SU-DHL-6 (cell line): ENCODE results near the gene ADA.

Experiments
- H2AFZ ChIP-seq: fragments of 200-600 bp; sonication (generic); 2 replicates; pipeline ENCODE4 v1.6.1; 2014; ENCODE audit warnings: low read depth, mild to moderate bottlenecking, moderate library complexity, mixed read lengths, antibody characterized with exemption, low read length; ENCODE audit not compliant: severe bottlenecking
- H3F3A ChIP-seq: fragments of 200-600 bp; shearing (Covaris generic); 2 replicates; pipeline ENCODE4 v1.6.0; 2016; ENCODE audit warnings: antibody characterized with exemption, mild to moderate bottlenecking; ENCODE audit not compliant: insufficient read depth
- H3K27ac ChIP-seq: fragments of 200-600 bp; sonication (generic); 2 replicates; pipeline ENCODE4 v1.5.1; 2016; ENCODE audit warnings: low read depth, mild to moderate bottlenecking, low read length, moderate library complexity, mixed read lengths
- H3K27me3 ChIP-seq: fragments of 200-600 bp; sonication (generic), shearing (Covaris generic); 2 replicates; pipeline ENCODE4 v1.6.0; 2014; ENCODE audit warnings: mild to moderate bottlenecking, low read length
- H3K36me3 ChIP-seq: fragments of 200-600 bp; sonication (generic); 2 replicates; pipeline ENCODE4 v1.6.1; 2014; ENCODE audit warnings: mild to moderate bottlenecking, low read length, mixed read lengths
- H3K4me2 ChIP-seq: fragments of 300-600, 200-600 bp; shearing (Covaris generic), sonication (generic); 2 replicates; pipeline ENCODE4 v1.6.0; 2014; ENCODE audit warnings: low read length, low read depth, mild to moderate bottlenecking; ENCODE audit not compliant: poor library complexity, severe bottlenecking
- H3K4me3 ChIP-seq: fragments of 200-600 bp; sonication (generic); 2 replicates; pipeline ENCODE4 v1.5.1; 2014; ENCODE audit warnings: antibody characterized with exemption, low read length, mild to moderate bottlenecking, mixed read lengths; ENCODE audit not compliant: insufficient read depth, poor library complexity, severe bottlenecking
- H3K79me2 ChIP-seq: fragments of 200-600 bp; sonication (generic); 2 replicates; pipeline ENCODE4 v1.6.1; 2014; ENCODE audit warnings: mild to moderate bottlenecking, low read length, moderate library complexity; ENCODE audit not compliant: insufficient read depth
- H3K9ac ChIP-seq: fragments of 200-600 bp; sonication (generic); 2 replicates; pipeline ENCODE4 v1.7.0; 2014; ENCODE audit warnings: mild to moderate bottlenecking, low read length
- H3K9me2 ChIP-seq: fragments of 200-600 bp; sonication (generic); replicated peaks from 2 replicates; pipeline ENCODE4 v1.6.1; 2014; ENCODE audit warnings: low read length; ENCODE audit not compliant: insufficient read depth
- H3K9me3 ChIP-seq: fragments of 200-600 bp; sonication (generic); 2 replicates; pipeline ENCODE4 v1.6.1; 2014; ENCODE audit warnings: low read length, mixed read lengths; ENCODE audit not compliant: insufficient read depth
- H4K20me1 ChIP-seq: fragments of 200-600 bp; sonication (generic); 2 replicates; pipeline ENCODE4 v1.6.1; 2014; ENCODE audit warnings: low read depth, mild to moderate bottlenecking, antibody characterized with exemption, low read length, moderate library complexity, mixed read lengths
- EZH2phosphoT487 ChIP-seq: fragments of 200-600 bp; sonication (generic), shearing (Covaris generic); conservative IDR thresholded peaks from 2 replicates; pipeline ENCODE4 v1.6.1; 2018; ENCODE audit warnings: mild to moderate bottlenecking, antibody characterized with exemption, low read length, moderate library complexity, mixed read lengths
- TF ChIP-seq, protein P1 (sequence below): fragments of 200-600 bp; sonication (generic); IDR thresholded peaks from one replicate; pipeline ENCODE4 v1.5.1; 2017; ENCODE audit warnings: antibody characterized with exemption, mild to moderate bottlenecking, low read length, moderate library complexity; ENCODE audit not compliant: insufficient read depth, poor library complexity, severe bottlenecking

ADA gene

GRCh38 chr20:44649126-44649525 is 2.4 kb downstream of the ADA start:
- peak overlapping the region; percentile 93 for H3K27ac ChIP-seq
- no peak overlapping the region for H2AFZ ChIP-seq
- H3F3A ChIP-seq: peaks cover 40% of the 10 kb centered on the region
- H3K4me3 ChIP-seq: no peak overlapping the region
- H3K4me2 ChIP-seq: peak overlapping the region; percentile 87
- H3K36me3 ChIP-seq: no peaks in the 10 kb centered on the region
- no peaks in the 10 kb centered on the region for H4K20me1 ChIP-seq
- H3K79me2 ChIP-seq: peaks cover 25% of the 10 kb centered on the region
- H3K9me2 ChIP-seq: no peaks in the 10 kb centered on the region
- no peaks in the 10 kb centered on the region for H3K27me3 ChIP-seq
- H3K9ac ChIP-seq: peak overlapping the region; percentile 10; the same call in 1 of the 2 replicates
- H3K9me3 ChIP-seq: no peaks in the 10 kb centered on the region
- TF ChIP-seq, protein P1, sequence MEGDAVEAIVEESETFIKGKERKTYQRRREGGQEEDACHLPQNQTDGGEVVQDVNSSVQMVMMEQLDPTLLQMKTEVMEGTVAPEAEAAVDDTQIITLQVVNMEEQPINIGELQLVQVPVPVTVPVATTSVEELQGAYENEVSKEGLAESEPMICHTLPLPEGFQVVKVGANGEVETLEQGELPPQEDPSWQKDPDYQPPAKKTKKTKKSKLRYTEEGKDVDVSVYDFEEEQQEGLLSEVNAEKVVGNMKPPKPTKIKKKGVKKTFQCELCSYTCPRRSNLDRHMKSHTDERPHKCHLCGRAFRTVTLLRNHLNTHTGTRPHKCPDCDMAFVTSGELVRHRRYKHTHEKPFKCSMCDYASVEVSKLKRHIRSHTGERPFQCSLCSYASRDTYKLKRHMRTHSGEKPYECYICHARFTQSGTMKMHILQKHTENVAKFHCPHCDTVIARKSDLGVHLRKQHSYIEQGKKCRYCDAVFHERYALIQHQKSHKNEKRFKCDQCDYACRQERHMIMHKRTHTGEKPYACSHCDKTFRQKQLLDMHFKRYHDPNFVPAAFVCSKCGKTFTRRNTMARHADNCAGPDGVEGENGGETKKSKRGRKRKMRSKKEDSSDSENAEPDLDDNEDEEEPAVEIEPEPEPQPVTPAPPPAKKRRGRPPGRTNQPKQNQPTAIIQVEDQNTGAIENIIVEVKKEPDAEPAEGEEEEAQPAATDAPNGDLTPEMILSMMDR: no peak
- no peak for TF ChIP-seq EZH2phosphoT487

GRCh38 chr20:44648579-44648978 is 2.9 kb downstream of the ADA start:
- Histone ChIP-seq H4K20me1 (no peaks in the 10 kb centered on the region), H3K4me3 (no peak overlapping the region), H3K36me3 (no peaks in the 10 kb centered on the region), H3K79me2 (peaks cover 28% of the 10 kb centered on the region), H2AFZ (no peak overlapping the region), H3K9me2 (no peaks in the 10 kb centered on the region), H3K4me2 (peak overlapping the region; percentile 87), H3K9me3 (no peaks in the 10 kb centered on the region), H3K27me3 (no peaks in the 10 kb centered on the region), H3K27ac (peak overlapping the region; percentile 93), H3K9ac (peak overlapping the region; percentile 10; the same call in 1 of the 2 replicates), H3F3A (peaks cover 40% of the 10 kb centered on the region)
- TF ChIP-seq EZH2phosphoT487: no peak
- TF ChIP-seq, protein P1: no peak

GRCh38 chr20:44648068-44648467 is 3.4 kb downstream of the ADA start:
- no peaks in the 10 kb centered on the region for H3K9me2 ChIP-seq
- H2AFZ ChIP-seq: no peak overlapping the region
- H3K27me3 ChIP-seq: no peaks in the 10 kb centered on the region
- TF ChIP-seq, protein P1: no peak
- no peak for TF ChIP-seq EZH2phosphoT487
- H3K4me2 ChIP-seq: peak overlapping the region; percentile 87
- H3K9ac ChIP-seq: peak overlapping the region; percentile 43
- H3K36me3 ChIP-seq: no peaks in the 10 kb centered on the region
- peak overlapping the region; percentile 93 for H3K27ac ChIP-seq
- H3K4me3 ChIP-seq: no peak overlapping the region
- no peaks in the 10 kb centered on the region for H3K9me3 ChIP-seq
- H3F3A ChIP-seq: peaks cover 40% of the 10 kb centered on the region
- H4K20me1 ChIP-seq: no peaks in the 10 kb centered on the region
- peaks cover 33% of the 10 kb centered on the region for H3K79me2 ChIP-seq
